H1 (cell line): ENCODE data around the gene FOXK1.

Source experiments
- ATF3 ChIP-seq: IDR thresholded peaks from 2 replicates; pipeline ENCODE4 v1.6.1; 2011; ENCODE audit warnings: low read depth, mild to moderate bottlenecking, low read length; ENCODE audit not compliant: insufficient read depth
- JUND ChIP-seq: IDR thresholded peaks from 2 replicates; pipeline ENCODE4 v1.6.1; 2011; ENCODE audit warnings: mild to moderate bottlenecking, improper control_type of control experiment, low read length
- SP1 ChIP-seq: IDR thresholded peaks from 2 replicates; pipeline ENCODE4 v1.6.1; 2011; ENCODE audit warnings: low read depth, low read length
- SRF ChIP-seq: IDR thresholded peaks from 2 replicates; pipeline ENCODE4 v1.6.1; 2011; ENCODE audit warnings: mild to moderate bottlenecking, low read depth, low read length, moderate library complexity
- YY1 ChIP-seq: IDR thresholded peaks from 2 replicates; pipeline ENCODE4 v1.6.1; 2011; ENCODE audit warnings: low read depth, mild to moderate bottlenecking, low read length
- TF ChIP-seq, protein P1 (sequence below), 3 experiments: IDR thresholded peaks; 1 replicate in 2 of 3; 2 replicates in 1 of 3; pipeline versions ENCODE4 v1.5.1 to v1.6.1; 2011; ENCODE audit warnings: low read length in 3 of 3, mild to moderate bottlenecking in 3 of 3, inconsistent platforms in 2 of 3, low read depth in 1 of 3, moderate library complexity in 1 of 3; ENCODE audit not compliant: insufficient read depth in 1 of 3; ENCODE audit errors: control extremely low read depth in 1 of 3

GRCh38 chr7:4782333-4783291 is 100.5 kb downstream of the FOXK1 start:
- TF ChIP-seq SP1 (no peak), YY1 (no peak), JUND (no peak), SRF (no peak), ATF3 (no peak)
- TF ChIP-seq, protein P1, sequence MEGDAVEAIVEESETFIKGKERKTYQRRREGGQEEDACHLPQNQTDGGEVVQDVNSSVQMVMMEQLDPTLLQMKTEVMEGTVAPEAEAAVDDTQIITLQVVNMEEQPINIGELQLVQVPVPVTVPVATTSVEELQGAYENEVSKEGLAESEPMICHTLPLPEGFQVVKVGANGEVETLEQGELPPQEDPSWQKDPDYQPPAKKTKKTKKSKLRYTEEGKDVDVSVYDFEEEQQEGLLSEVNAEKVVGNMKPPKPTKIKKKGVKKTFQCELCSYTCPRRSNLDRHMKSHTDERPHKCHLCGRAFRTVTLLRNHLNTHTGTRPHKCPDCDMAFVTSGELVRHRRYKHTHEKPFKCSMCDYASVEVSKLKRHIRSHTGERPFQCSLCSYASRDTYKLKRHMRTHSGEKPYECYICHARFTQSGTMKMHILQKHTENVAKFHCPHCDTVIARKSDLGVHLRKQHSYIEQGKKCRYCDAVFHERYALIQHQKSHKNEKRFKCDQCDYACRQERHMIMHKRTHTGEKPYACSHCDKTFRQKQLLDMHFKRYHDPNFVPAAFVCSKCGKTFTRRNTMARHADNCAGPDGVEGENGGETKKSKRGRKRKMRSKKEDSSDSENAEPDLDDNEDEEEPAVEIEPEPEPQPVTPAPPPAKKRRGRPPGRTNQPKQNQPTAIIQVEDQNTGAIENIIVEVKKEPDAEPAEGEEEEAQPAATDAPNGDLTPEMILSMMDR (IDR thresholded peaks at IDR 0.05; ENCODE audit: control extremely low read depth in 1 of 3, insufficient read depth in 1 of 3, low read depth in 1 of 3, low read length in 3 of 3), result no peak
